ENCODE data around the gene ZNF610.
"Not testable (repeated sequence)": the region's sequence is repeated elsewhere in the genome, so short reads cannot be mapped to it uniquely, and the experiment has no call there.

ZNF610 gene

GRCh38 chr19:52331757-52332156, 4.3 kb upstream of the ZNF610 start:
- no peak for TF ChIP-seq TAF1 (IDR thresholded peaks at IDR 0.05; ENCODE audit: low read depth, low read length)
- TF ChIP-seq POLR2AphosphoS5 (IDR thresholded peaks at IDR 0.05; ENCODE audit: low read depth, low read length): no peak
- no peak for TF ChIP-seq SPI1 (IDR thresholded peaks at IDR 0.05; ENCODE audit: low read depth, low read length)
- TF ChIP-seq PAX5 (IDR thresholded peaks at IDR 0.05; ENCODE audit: insufficient read depth, low read length, severe bottlenecking): no peak
- TF ChIP-seq POLR2A (IDR thresholded peaks at IDR 0.05; ENCODE audit: low read depth, low read length): no peak
- no peak for TF ChIP-seq POU2F2 (IDR thresholded peaks at IDR 0.05; ENCODE audit: low read depth, low read length)
- DNase-seq (ENCODE audit: insufficient read length, low spot score): no peak
- FAIRE-seq: no peak

- no peak for TF ChIP-seq PAX5 (IDR thresholded peaks at IDR 0.05; ENCODE audit: insufficient read depth, low read length, severe bottlenecking)
- TF ChIP-seq SPI1 (IDR thresholded peaks at IDR 0.05; ENCODE audit: low read depth, low read length): no peak
- no peak for TF ChIP-seq POLR2AphosphoS5 (IDR thresholded peaks at IDR 0.05; ENCODE audit: low read depth, low read length)
- no peak for TF ChIP-seq TAF1 (IDR thresholded peaks at IDR 0.05; ENCODE audit: low read depth, low read length)
- no peak for TF ChIP-seq POLR2A (IDR thresholded peaks at IDR 0.05; ENCODE audit: low read depth, low read length)
- no peak for TF ChIP-seq POU2F2 (IDR thresholded peaks at IDR 0.05; ENCODE audit: low read depth, low read length)
- FAIRE-seq: no peak
- DNase-seq (ENCODE audit: insufficient read length, low spot score): no peak
Measured at GRCh38 chr19:52335768-52336116, 301 bp upstream of the ZNF610 start.

DNA sequence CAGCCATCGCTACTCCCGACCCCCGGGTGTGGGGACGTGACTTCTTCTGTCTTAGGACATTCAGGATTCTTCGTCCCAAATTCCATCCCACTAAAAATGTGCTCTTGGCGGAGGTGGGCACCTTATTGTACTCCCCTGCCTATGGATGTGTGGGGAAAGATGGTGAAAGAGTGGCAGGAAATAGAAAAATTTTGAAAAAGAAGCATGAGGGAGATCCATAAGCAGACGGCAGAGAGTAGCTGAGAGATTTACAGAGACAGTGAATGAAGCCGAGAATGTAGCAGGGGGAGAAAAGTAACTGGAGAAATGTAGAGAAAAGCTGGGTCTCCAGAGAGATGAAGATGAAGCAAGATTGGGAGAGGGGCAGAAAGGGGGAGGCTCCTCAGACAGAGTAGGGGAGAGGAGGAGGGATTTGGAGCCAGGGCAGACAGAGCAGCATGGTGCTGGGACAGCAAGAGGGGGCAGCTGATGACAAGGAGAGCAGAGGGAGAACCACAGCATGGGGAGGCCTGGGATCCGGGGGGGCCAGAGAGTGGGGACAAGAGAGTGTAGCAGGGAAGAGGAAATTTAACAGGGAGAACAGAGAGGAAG, 843 bp downstream of the ZNF610 start:
- TF ChIP-seq TAF1 (IDR thresholded peaks at IDR 0.05; ENCODE audit: low read depth, low read length) (no peak), SPI1 (IDR thresholded peaks at IDR 0.05; ENCODE audit: low read depth, low read length) (no peak), POU2F2 (IDR thresholded peaks at IDR 0.05; ENCODE audit: low read depth, low read length) (no peak), POLR2A (IDR thresholded peaks at IDR 0.05; ENCODE audit: low read depth, low read length) (no peak), PAX5 (IDR thresholded peaks at IDR 0.05; ENCODE audit: insufficient read depth, low read length, severe bottlenecking) (no peak), POLR2AphosphoS5 (IDR thresholded peaks at IDR 0.05; ENCODE audit: low read depth, low read length) (no peak)
- no peak for FAIRE-seq
- no peak for DNase-seq (ENCODE audit: insufficient read length, low spot score)

DNA sequence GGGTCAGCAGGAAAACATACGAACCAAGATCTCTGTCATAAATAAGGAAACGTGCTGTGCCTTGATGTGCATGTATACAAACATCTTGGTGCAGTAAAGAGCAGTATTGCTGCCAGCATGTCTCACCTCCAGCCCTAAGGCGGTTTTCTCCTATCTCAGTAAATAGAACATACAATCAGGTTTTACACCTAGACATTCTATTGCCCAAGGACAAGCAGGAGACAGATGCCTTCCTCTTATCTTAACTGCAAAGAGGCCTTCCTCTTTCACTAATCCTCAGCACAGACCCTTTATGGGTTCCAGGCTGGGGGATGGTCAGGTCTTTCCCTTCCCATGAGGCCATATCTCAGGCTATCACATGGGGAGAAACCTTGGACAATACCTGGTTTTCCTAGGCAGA, 3.0 kb downstream of the ZNF610 start:
- DNase-seq (ENCODE audit: insufficient read length, low spot score); FAIRE-seq: not testable (repeated sequence)

GRCh38 chr19:52343548-52343947, 7.5 kb downstream of the ZNF610 start:
- FAIRE-seq (peak; percentile 79), DNase-seq (ENCODE audit: insufficient read length, low spot score) (peak; percentile 16)
- TF ChIP-seq POU2F2 (IDR thresholded peaks at IDR 0.05; ENCODE audit: low read depth, low read length) (no peak), POLR2A (IDR thresholded peaks at IDR 0.05; ENCODE audit: low read depth, low read length) (no peak), POLR2AphosphoS5 (IDR thresholded peaks at IDR 0.05; ENCODE audit: low read depth, low read length) (no peak), TAF1 (IDR thresholded peaks at IDR 0.05; ENCODE audit: low read depth, low read length) (no peak)

DNA sequence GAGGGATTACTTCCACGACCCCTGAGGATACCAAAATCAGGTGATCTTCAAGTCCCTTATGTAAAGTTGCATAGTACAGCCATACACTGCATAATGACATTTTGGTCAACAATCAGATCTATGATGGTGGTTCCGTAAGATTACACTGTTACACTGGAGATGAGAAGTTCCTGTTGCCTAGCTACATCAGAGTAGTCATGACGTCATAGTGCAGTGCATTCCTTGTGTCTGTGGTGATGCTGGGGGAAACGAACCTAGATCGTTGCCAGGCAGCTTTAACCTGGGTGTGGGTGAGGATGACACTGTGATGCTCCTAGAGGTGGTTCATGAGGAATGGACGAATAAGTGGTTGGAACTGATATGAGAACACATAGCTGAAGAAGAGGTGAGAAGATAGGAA, 9.1 kb downstream of the ZNF610 start:
- TF ChIP-seq PAX5 (IDR thresholded peaks at IDR 0.05; ENCODE audit: insufficient read depth, low read length, severe bottlenecking) (no peak), POLR2AphosphoS5 (IDR thresholded peaks at IDR 0.05; ENCODE audit: low read depth, low read length) (no peak), POLR2A (IDR thresholded peaks at IDR 0.05; ENCODE audit: low read depth, low read length) (no peak), POU2F2 (IDR thresholded peaks at IDR 0.05; ENCODE audit: low read depth, low read length) (no peak)

GRCh38 chr19:52351512-52351911, 15.5 kb downstream of the ZNF610 start:
- DNase-seq (ENCODE audit: insufficient read length, low spot score): no peak
- no peak for FAIRE-seq
- TF ChIP-seq PAX5 (IDR thresholded peaks at IDR 0.05; ENCODE audit: insufficient read depth, low read length, severe bottlenecking): no peak
- no peak for TF ChIP-seq POLR2AphosphoS5 (IDR thresholded peaks at IDR 0.05; ENCODE audit: low read depth, low read length)
- no peak for TF ChIP-seq POU2F2 (IDR thresholded peaks at IDR 0.05; ENCODE audit: low read depth, low read length)
- no peak for TF ChIP-seq TAF1 (IDR thresholded peaks at IDR 0.05; ENCODE audit: low read depth, low read length)
- TF ChIP-seq POLR2A (IDR thresholded peaks at IDR 0.05; ENCODE audit: low read depth, low read length): no peak
- no peak for TF ChIP-seq SPI1 (IDR thresholded peaks at IDR 0.05; ENCODE audit: low read depth, low read length)

More for the DNA sequence above, 9.1 kb downstream of the ZNF610 start:
- no peak for FAIRE-seq
- DNase-seq (ENCODE audit: insufficient read length, low spot score): no peak

DNA sequence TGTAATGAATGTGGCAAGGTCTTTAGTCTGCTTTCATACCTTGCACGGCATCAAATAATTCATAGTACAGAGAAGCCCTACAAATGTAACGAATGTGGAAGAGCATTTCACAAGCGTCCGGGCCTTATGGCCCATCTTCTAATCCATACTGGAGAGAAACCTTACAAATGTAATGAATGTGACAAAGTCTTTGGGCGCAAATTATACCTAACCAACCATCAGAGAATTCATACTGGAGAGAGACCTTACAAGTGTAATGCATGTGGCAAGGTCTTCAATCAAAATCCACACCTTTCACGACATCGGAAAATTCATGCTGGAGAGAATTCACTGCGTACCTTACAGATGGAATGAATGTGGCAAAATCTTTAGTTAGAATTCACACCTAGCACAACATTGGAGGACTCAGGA, 30.4 kb downstream of the ZNF610 start:
- TF ChIP-seq POLR2A (IDR thresholded peaks at IDR 0.05; ENCODE audit: low read depth, low read length): no peak
- TF ChIP-seq TAF1 (IDR thresholded peaks at IDR 0.05; ENCODE audit: low read depth, low read length): no peak
- TF ChIP-seq POLR2AphosphoS5 (IDR thresholded peaks at IDR 0.05; ENCODE audit: low read depth, low read length): no peak
- TF ChIP-seq POU2F2 (IDR thresholded peaks at IDR 0.05; ENCODE audit: low read depth, low read length): no peak
- TF ChIP-seq SPI1 (IDR thresholded peaks at IDR 0.05; ENCODE audit: low read depth, low read length): no peak
- TF ChIP-seq PAX5 (IDR thresholded peaks at IDR 0.05; ENCODE audit: insufficient read depth, low read length, severe bottlenecking): no peak
- DNase-seq (ENCODE audit: insufficient read length, low spot score) (no peak), FAIRE-seq (no peak)

- peak; percentile 94 for FAIRE-seq
- TF ChIP-seq POLR2AphosphoS5 (IDR thresholded peaks at IDR 0.05; ENCODE audit: low read depth, low read length): peak; percentile 91
- 0 out of 2 replicates have a peak, but pooled peaks have one; percentile 47 for TF ChIP-seq POU2F2 (IDR thresholded peaks at IDR 0.05; ENCODE audit: low read depth, low read length)
- no peak for TF ChIP-seq SPI1 (IDR thresholded peaks at IDR 0.05; ENCODE audit: low read depth, low read length)
- no peak for TF ChIP-seq PAX5 (IDR thresholded peaks at IDR 0.05; ENCODE audit: insufficient read depth, low read length, severe bottlenecking)
- TF ChIP-seq POLR2A (IDR thresholded peaks at IDR 0.05; ENCODE audit: low read depth, low read length): peak; percentile 78
- TF ChIP-seq TAF1 (IDR thresholded peaks at IDR 0.05; ENCODE audit: low read depth, low read length): peak; percentile 62; the same call in 1 of the 2 replicates
Measured at GRCh38 chr19:52369559-52370340, 33.7 kb downstream of the ZNF610 start, which contains the start of gene ZNF880. Gene ZNF880 (plus strand): TSS chr19:52369923. CDS start chr19:52369966, 43 bp downstream.

DNA sequence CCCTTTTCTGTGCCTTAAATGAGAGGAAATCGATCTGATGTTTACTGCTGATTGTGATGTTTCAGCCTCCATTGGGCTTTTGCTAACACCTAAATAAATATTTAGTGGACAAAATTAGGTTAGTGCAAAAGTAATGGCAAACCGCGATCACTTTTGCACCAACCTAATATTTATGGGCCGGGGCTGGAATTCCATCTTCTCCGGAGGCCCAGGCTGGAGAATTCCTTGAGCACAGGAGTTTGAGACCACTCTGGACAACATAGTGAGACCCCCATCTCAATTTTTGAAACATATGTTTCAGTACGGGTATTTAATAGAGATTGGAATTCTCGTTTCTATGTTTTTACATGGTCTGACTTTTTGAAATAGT, 34.3 kb downstream of the ZNF610 start:
- TF ChIP-seq POLR2A (IDR thresholded peaks at IDR 0.05; ENCODE audit: low read depth, low read length): no peak
- no peak for TF ChIP-seq TAF1 (IDR thresholded peaks at IDR 0.05; ENCODE audit: low read depth, low read length)
- no peak for TF ChIP-seq POLR2AphosphoS5 (IDR thresholded peaks at IDR 0.05; ENCODE audit: low read depth, low read length)
- TF ChIP-seq POU2F2 (IDR thresholded peaks at IDR 0.05; ENCODE audit: low read depth, low read length): no peak
- no peak for TF ChIP-seq SPI1 (IDR thresholded peaks at IDR 0.05; ENCODE audit: low read depth, low read length)
- TF ChIP-seq PAX5 (IDR thresholded peaks at IDR 0.05; ENCODE audit: insufficient read depth, low read length, severe bottlenecking): no peak
- DNase-seq (ENCODE audit: insufficient read length, low spot score): no peak
- FAIRE-seq: no peak

More at GRCh38 chr19:52369559-52370340, 33.7 kb downstream of the ZNF610 start, which contains the start of gene ZNF880:
- DNase-seq (ENCODE audit: insufficient read length, low spot score): peak; percentile 71
